ENCODE data around the gene C6orf62. TPM values are rescaled to one million over a fixed set of nuclear protein-coding genes. Genes with fewer than 3 reads are reported as not detected.
"Not testable (repeated sequence)": the region's sequence is repeated elsewhere in the genome, so short reads cannot be mapped to it uniquely, and the experiment has no call there.

The C6orf62 gene
- total and polyA plus RNA-seq, 2 of the 4 experiments (the other 2 are of a cell fraction): 47.5 to 50.7 TPM

GRCh38 chr6:24754378-24754777 lies 35.4 kb upstream of the C6orf62 start:
- WGBS, 2 experiments (ENCODE audit: extremely low coverage in 2 of 2, insufficient read length in 1 of 2): no CpG with 5 or more reads among the region's 4 CpGs
- H3K9me1 ChIP-seq (ENCODE audit: insufficient read depth, low read length); CTCF ChIA-PET; H2AFZ ChIP-seq (replicated peaks; ENCODE audit: low read length, poor library complexity); H4K20me1 ChIP-seq (ENCODE audit: insufficient read depth, low read length); H3K4me3 ChIP-seq (ENCODE audit: insufficient read depth, low read depth, low read length); DNase-seq; H3K9ac ChIP-seq (ENCODE audit: low read depth, low read length); H3K23ac ChIP-seq (ENCODE audit: low read depth, low read length); ATAC-seq (ENCODE audit: low read depth); H2BK120ac ChIP-seq (ENCODE audit: low read depth, low read length); in situ Hi-C loops (cut with MboI; ENCODE audit: low sequenced_read_pairs); H3K18ac ChIP-seq (ENCODE audit: low read depth, low read length); H2BK15ac ChIP-seq (ENCODE audit: low read depth, low read length); H3K56ac ChIP-seq (ENCODE audit: extremely low read depth, insufficient read depth, low read length); H4K5ac ChIP-seq (ENCODE audit: low read depth, low read length); H3K27ac ChIP-seq (ENCODE audit: insufficient read depth, low read length); POLR2A ChIA-PET (ENCODE audit: unreplicated experiment); H3K9me3 ChIP-seq (ENCODE audit: control insufficient read depth, insufficient read depth, low read length); H3K14ac ChIP-seq (replicated peaks; ENCODE audit: low read depth, low read length); dilution Hi-C loops (cut with HindIII; ENCODE audit: low sequenced_read_pairs, unreplicated experiment); H3K4ac ChIP-seq (ENCODE audit: low read depth, low read length); H4K91ac ChIP-seq (ENCODE audit: insufficient read depth, low read depth, low read length); intact Hi-C loops (cut with micrococcal nuclease); H2BK20ac ChIP-seq (ENCODE audit: low read depth, low read length); H2BK5ac ChIP-seq (ENCODE audit: low read depth, low read length, poor library complexity, severe bottlenecking); H3K79me1 ChIP-seq (ENCODE audit: low read depth in 1 of 2, low read length in 2 of 2); H2AK9ac ChIP-seq (replicated peaks; ENCODE audit: low read depth, low read length, poor library complexity); H3K36me3 ChIP-seq (ENCODE audit: control insufficient read depth, insufficient read depth, low read length); H2AK5ac ChIP-seq (ENCODE audit: low read depth, low read length); H3K4me1 ChIP-seq (ENCODE audit: control insufficient read depth, insufficient read depth, low read length); H3K27me3 ChIP-seq (ENCODE audit: control insufficient read depth, insufficient read depth, low read length); H3K4me2 ChIP-seq (ENCODE audit: low read depth, low read length); H4K8ac ChIP-seq (ENCODE audit: low read depth in 2 of 2, low read length in 2 of 2); BruUV-seq (replicated peaks): not testable (repeated sequence)

Data from IMR-90 (cell line).